COLO829 (cell line): ENCODE measurements around the gene CDC42BPB.
"Not testable (repeated sequence)": the region's sequence is repeated elsewhere in the genome, so short reads cannot be mapped to it uniquely, and the experiment has no call there.

Experiments used
- DNase-seq: peaks from one replicate; pipeline ENCODE4 v3.0.0; 2012; ENCODE audit warnings: low spot score

CDC42BPB gene

GRCh38 chr14:102928412-102929240, 128.7 kb downstream of the CDC42BPB start:
- no peak for DNase-seq

GRCh38 chr14:102927878-102928411, 129.4 kb downstream of the CDC42BPB start:
- DNase-seq = no peak

GRCh38 chr14:102927346-102927877, 129.9 kb downstream of the CDC42BPB start:
- DNase-seq = no peak

GRCh38 chr14:102926840-102927239, 130.5 kb downstream of the CDC42BPB start:
- DNase-seq = not testable (repeated sequence)

GRCh38 chr14:102926104-102926503, 131.2 kb downstream of the CDC42BPB start:
- no peak for DNase-seq

- DNase-seq = no peak
Observed at GRCh38 chr14:102925646-102926045, 131.7 kb downstream of the CDC42BPB start.

GRCh38 chr14:102924632-102925588, 132.4 kb downstream of the CDC42BPB start:
- no peak for DNase-seq

- DNase-seq = no peak
Observed at GRCh38 chr14:102923925-102924486, 133.3 kb downstream of the CDC42BPB start.

GRCh38 chr14:102923201-102923924, 134.0 kb downstream of the CDC42BPB start:
- DNase-seq = no peak

GRCh38 chr14:102922490-102923200, 134.7 kb downstream of the CDC42BPB start, which contains the start of gene AMN:
Gene AMN (plus strand): TSS chr14:102922663. CDS start chr14:102922689, 26 bp downstream.
- DNase-seq = no peak

GRCh38 chr14:102920998-102921304, 136.4 kb downstream of the CDC42BPB start:
- DNase-seq = no peak

GRCh38 chr14:102920273-102920997, 136.9 kb downstream of the CDC42BPB start:
- no peak for DNase-seq

- DNase-seq = no peak
Observed at GRCh38 chr14:102918438-102918837, 138.9 kb downstream of the CDC42BPB start.

- DNase-seq = peak; percentile 68
Observed at GRCh38 chr14:102917469-102918211, 139.7 kb downstream of the CDC42BPB start.

- DNase-seq = no peak
Observed at GRCh38 chr14:102917056-102917385, 140.3 kb downstream of the CDC42BPB start.

GRCh38 chr14:102916347-102917055, 140.8 kb downstream of the CDC42BPB start:
- no peak for DNase-seq

GRCh38 chr14:102915292-102916110, 141.8 kb downstream of the CDC42BPB start:
- DNase-seq = no peak
